Heart right ventricle (tissue), 16 donors: ENCODE measurements around the gene COL23A1. TPM values are rescaled to one million over a fixed set of nuclear protein-coding genes. Genes with fewer than 3 reads are reported as not detected.
A peak's percentile ranks its signal among the peaks of the same experiment; 100 is the strongest.

ENCODE experiments used
- ATAC-seq, 8 donors: fragments of 200-7000 bp; cut with Tn5 transposase; one replicate each; pipeline ENCODE4 v1.9.1; 2020; ENCODE audit warnings: mild to moderate bottlenecking in 8 of 8, moderate library complexity in 8 of 8, moderate number of reproducible peaks in 1 of 8
- DNase-seq, 2 donors: peaks; one replicate each; pipeline ENCODE4 v3.0.0-alpha.2; 2020
- H3K27ac ChIP-seq, 10 donors: fragments of 200-600 bp; sonication (generic) in 2 of 10; one replicate each; pipeline versions ENCODE4 v1.5.0 to v1.8.0; 2020 to 2022; ENCODE audit warnings: mild to moderate bottlenecking in 3 of 10
- H3K27me3 ChIP-seq, 7 donors: fragments of 200-600 bp; one replicate each; pipeline ENCODE4 v1.8.0; 2021 to 2022; ENCODE audit warnings: mild to moderate bottlenecking in 2 of 7
- H3K36me3 ChIP-seq, 9 donors: fragments of 200-600 bp; sonication (generic) in 1 of 9; one replicate each; pipeline versions ENCODE4 v1.5.0 to v1.8.0; 2020 to 2022; ENCODE audit warnings: mild to moderate bottlenecking in 2 of 9
- H3K4me1 ChIP-seq, 9 donors: fragments of 200-600 bp; sonication (generic) in 1 of 9; one replicate each; pipeline versions ENCODE4 v1.5.0 to v1.8.0; 2020 to 2022; ENCODE audit warnings: mild to moderate bottlenecking in 4 of 9
- H3K4me3 ChIP-seq, 10 donors: fragments of 200-600 bp; sonication (generic) in 2 of 10; one replicate each; pipeline versions ENCODE4 v1.5.0 to v1.8.0; 2020 to 2022; ENCODE audit warnings: mild to moderate bottlenecking in 7 of 10, moderate library complexity in 2 of 10
- H3K9me3 ChIP-seq, 11 donors: fragments of 200-600 bp in 10 of 11; sonication (generic) in 2 of 11; one replicate each; pipeline versions ENCODE4 v1.5.0 to v1.8.0; 2013 to 2022; ENCODE audit warnings: mild to moderate bottlenecking in 2 of 11, control low read depth in 1 of 11, moderate library complexity in 1 of 11
- WGBS, 2 donors: extraction: QIAGEN DNeasy Blood & Tissue Kit; methylation state at CpG; one replicate each; pipeline ENCODE4 v1.1.7; 2013; ENCODE audit warnings: inconsistent platforms in 1 of 2; 5-methylcytosine and 5-hydroxymethylcytosine counted together
- intact Hi-C, 10 donors: fragments of 100-400 bp; cut with DNase I; formaldehyde crosslinking; loops; one replicate each; pipeline versions ENCODE4 v1.11.1 to v1.14.2; 2022
- polyA plus RNA-seq, 2 donors: library from polyadenylated mRNA; stranded (reverse); fragments of 200-250 nt; gene quantifications; one replicate each; pipeline ENCODE4 v1.2.3, GENCODE V29; 2013
- total RNA-seq, 10 donors: library from RNA; stranded (reverse); fragmentation: NEBNext Ultra II Directional in 3 of 10; extraction: Animal tissue kit (Norgen Biotek cat#: 25700) in 3 of 10; gene quantifications; one replicate each; pipeline versions ENCODE4 v1.2.1 to v1.2.4, GENCODE V29; 2021 to 2023
- TF ChIP-seq, protein P1 (sequence below), 9 donors: fragments of 200-600 bp; sonication (generic) in 2 of 9; IDR thresholded peaks; one replicate each; pipeline versions ENCODE4 v1.5.0 to v1.8.0; 2021 to 2022; ENCODE audit warnings: antibody characterized with exemption in 9 of 9, mild to moderate bottlenecking in 5 of 9, moderate library complexity in 1 of 9
- donor health status: Arrhythmogenic right ventricular cardiomyopathy.
- donor health status: ischemic (EF 13 %, LVEDD 7.1; RV severe dilation, severe dysfunction).
- donor health status: healthy with polysubstance abuse.
- donor health status: DM: no; HTN: yes; CAD: no.
- donor health status: DM: no; HTN: no; CAD: no.
- donor health status: ischemic (EF 25% LVEDD 6.9; RV normal size, moderate dysfunction).
- donor health status: ischemic (EF 25% LVEDD 5.7; RV mildly dilated, moderate dysfunction).
- donor health status: healthy.
- donor health status: DM: yes; HTN: yes; CAD: no.
- donor health status: Ischemic cardiomyopathy.
- donor health status: ischemic (EF 35%, LVEDD 5.7; RV mildly dilated, moderate dysfunction).
- donor health status: nonischemic (EF 11% LVEDD 7.7; RV severe dilation, severe dysfunction).
- donor health status: DM: yes; HTN: yes; CAD: no.
- donor health status: PGD.
- donor health status: ischemic (EF 29% LVEDD 5.4; RV normal size, mild dysfunction).
- donor health status: nonischemic (EF 23%, LVEDD 6.1; RV moderate dilation, normal function).

The COL23A1 gene
- total and polyA plus RNA-seq, 12 donors = 8.9 to 29.0 (median 16.2) TPM

DNA sequence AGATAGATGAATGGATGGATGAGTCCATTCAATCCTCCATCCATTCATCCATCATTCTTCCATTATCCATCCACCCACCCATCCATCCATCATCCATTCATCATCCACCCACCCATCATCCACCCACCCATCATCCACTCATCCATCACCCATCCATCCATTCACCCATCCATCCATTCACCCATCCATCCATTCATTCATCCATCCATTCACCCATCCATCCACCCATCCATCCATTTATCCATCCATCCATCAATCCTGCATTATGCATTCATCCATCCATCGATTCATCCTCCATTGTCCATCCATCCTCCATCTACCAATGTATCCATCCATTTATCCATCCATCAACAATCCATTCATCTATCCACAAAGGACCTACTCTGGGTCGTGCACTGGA, 344.8 kb downstream of the COL23A1 start:
- TF ChIP-seq, protein P1, sequence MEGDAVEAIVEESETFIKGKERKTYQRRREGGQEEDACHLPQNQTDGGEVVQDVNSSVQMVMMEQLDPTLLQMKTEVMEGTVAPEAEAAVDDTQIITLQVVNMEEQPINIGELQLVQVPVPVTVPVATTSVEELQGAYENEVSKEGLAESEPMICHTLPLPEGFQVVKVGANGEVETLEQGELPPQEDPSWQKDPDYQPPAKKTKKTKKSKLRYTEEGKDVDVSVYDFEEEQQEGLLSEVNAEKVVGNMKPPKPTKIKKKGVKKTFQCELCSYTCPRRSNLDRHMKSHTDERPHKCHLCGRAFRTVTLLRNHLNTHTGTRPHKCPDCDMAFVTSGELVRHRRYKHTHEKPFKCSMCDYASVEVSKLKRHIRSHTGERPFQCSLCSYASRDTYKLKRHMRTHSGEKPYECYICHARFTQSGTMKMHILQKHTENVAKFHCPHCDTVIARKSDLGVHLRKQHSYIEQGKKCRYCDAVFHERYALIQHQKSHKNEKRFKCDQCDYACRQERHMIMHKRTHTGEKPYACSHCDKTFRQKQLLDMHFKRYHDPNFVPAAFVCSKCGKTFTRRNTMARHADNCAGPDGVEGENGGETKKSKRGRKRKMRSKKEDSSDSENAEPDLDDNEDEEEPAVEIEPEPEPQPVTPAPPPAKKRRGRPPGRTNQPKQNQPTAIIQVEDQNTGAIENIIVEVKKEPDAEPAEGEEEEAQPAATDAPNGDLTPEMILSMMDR (IDR thresholded peaks at IDR 0.05) = no peak
- WGBS, 2 donors = 81 to 86% methylated on average over 2 of the region's 2 CpGs
- intact Hi-C loops = no loop called here

GRCh38 chr5:178244576-178244975, 345.6 kb downstream of the COL23A1 start:
- Histone ChIP-seq H3K9me3 (no peaks in the 10 kb centered on the region), H3K4me3 (no peak overlapping the region), H3K27me3 (no peaks in the 10 kb centered on the region), H3K4me1 (peaks cover 3 to 30% (median 11%) of the 10 kb centered on the region in 9 donors), H3K36me3 (no peaks in the 10 kb centered on the region), H3K27ac (peak overlapping the region in 1 of 10 donors; percentile 16)
- DNase-seq (no peak), ATAC-seq (no peak)
- intact Hi-C loops = no loop called here
- TF ChIP-seq, protein P1 (IDR thresholded peaks at IDR 0.05) = no peak
- WGBS, 2 donors = 82 to 87% methylated on average over 2 of the region's 2 CpGs

More for the DNA sequence above, 344.8 kb downstream of the COL23A1 start:
- no peaks in the 10 kb centered on the region for H3K36me3 ChIP-seq
- no peak overlapping the region for H3K4me3 ChIP-seq
- no peak overlapping the region for H3K27ac ChIP-seq
- H3K4me1 ChIP-seq = peaks cover 3 to 25% (median 9%) of the 10 kb centered on the region in 9 donors
- no peak for DNase-seq
- no peak for ATAC-seq
- H3K9me3 ChIP-seq = no peaks in the 10 kb centered on the region
- H3K27me3 ChIP-seq = no peaks in the 10 kb centered on the region

DNA sequence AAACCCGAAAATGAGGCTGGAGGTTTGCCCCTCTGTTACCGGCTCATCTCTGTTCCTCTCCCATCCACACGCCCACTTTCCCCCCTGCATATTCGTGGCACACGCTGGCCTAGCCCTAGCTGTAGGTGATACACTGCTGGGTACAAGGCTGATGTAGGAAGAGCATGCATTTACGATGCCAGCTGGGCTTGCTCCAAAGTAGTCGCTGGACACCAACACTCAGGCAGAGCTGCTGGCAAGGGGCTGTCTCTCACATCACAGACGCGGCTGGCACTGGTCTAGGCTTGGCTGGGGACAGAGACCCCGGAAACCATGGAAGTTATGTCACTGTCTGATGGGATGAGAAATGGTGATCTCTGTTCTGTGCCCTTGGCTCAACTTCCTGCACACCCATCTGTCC, 347.8 kb downstream of the COL23A1 start:
- ATAC-seq (peak in 6 of 8 donors; percentile 36 to 69 (median 50)), DNase-seq (no peak)
- H3K4me3 ChIP-seq = no peak overlapping the region
- WGBS, 2 donors = 53 to 61% methylated on average over 10 of the region's 10 CpGs
- H3K9me3 ChIP-seq = no peaks in the 10 kb centered on the region
- peaks cover 10 to 49% (median 28%) of the 10 kb centered on the region in 9 donors for H3K4me1 ChIP-seq
- intact Hi-C loops = no loop called here
- H3K27me3 ChIP-seq = no peaks in the 10 kb centered on the region
- H3K36me3 ChIP-seq = no peaks in the 10 kb centered on the region
- TF ChIP-seq, protein P1 (IDR thresholded peaks at IDR 0.05) = no peak
- peak overlapping the region in 1 of 10 donors; percentile 89 for H3K27ac ChIP-seq

DNA sequence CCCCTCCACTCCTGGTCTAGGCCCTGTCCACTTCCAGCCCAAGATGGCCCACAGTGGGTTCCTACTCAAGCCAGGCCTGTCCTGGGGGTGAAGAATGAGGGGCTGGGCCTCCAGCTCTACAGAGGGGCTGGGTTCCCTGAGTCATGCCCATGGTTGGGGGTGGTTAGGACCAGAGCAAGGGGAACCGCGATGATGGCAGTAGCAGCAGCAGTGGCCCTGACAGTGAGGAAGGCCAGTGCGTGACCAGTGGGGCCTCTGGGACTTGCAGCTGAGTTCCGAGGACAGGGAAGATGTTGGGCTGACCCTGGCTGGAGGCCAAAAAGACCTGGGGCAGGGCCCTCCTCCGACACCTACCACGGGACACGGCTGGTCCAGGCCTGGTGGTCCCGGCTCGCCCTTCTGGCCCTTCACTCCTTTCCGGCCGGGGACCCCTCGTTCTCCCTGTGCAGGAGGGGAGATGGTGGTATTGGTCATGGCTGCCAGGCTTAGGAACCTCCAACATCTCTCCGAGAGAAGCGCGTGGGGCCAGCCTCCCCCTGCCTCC, 348.4 kb downstream of the COL23A1 start:
- Histone ChIP-seq H3K4me3 (peak overlapping the region in 1 of 10 donors; percentile 12), H3K36me3 (no peaks in the 10 kb centered on the region), H3K27ac (peak overlapping the region in 6 of 10 donors; percentile 15 to 89 (median 62)), H3K4me1 (peaks cover 10 to 56% (median 34%) of the 10 kb centered on the region in 9 donors), H3K9me3 (no peaks in the 10 kb centered on the region), H3K27me3 (no peaks in the 10 kb centered on the region)
- peak in 1 of 8 donors; percentile 3 for ATAC-seq
- intact Hi-C loops = no loop called here
- no peak for DNase-seq
- TF ChIP-seq, protein P1 (IDR thresholded peaks at IDR 0.05) = no peak
- WGBS, 2 donors = 82 to 87% methylated on average over 13 to 15 of the region's 15 CpGs
